ENCODE data around the gene HPS1.

The HPS1 gene

DNA sequence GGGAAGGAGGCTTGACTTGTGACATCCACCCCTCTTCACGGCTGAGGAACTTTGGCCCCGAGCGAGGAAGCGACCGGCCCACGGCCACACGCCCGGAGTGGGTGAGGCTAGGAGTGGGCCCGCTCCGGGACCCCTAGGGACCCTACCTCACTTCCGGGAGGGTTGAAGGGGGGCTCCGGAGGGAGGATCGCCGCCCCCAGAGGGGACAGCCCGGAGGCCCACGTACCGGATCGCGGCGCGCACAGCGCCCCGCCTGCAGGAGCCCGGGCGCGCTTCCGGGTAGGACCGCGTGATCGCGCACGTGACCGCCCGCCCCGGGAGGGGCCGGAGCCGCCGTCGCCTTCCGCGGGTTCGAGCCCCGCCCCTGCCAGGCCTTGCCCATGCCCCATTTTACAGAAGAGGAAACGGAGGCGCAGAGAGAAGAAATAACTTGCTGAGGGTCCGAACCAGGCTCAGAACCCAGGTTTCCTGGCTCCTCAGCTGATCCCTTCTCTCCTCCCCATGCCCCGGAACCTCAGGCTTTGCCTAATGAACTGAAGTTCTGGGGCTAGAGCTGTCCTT, at the start of gene HPS1:
Gene HPS1, minus strand, starts transcription at position 275 of the 561 bp plus-strand sequence. CDS start 3,695 bp downstream, outside the sequence.
- DNase-seq (ENCODE audit: low spot score): peak; percentile 77

DNA sequence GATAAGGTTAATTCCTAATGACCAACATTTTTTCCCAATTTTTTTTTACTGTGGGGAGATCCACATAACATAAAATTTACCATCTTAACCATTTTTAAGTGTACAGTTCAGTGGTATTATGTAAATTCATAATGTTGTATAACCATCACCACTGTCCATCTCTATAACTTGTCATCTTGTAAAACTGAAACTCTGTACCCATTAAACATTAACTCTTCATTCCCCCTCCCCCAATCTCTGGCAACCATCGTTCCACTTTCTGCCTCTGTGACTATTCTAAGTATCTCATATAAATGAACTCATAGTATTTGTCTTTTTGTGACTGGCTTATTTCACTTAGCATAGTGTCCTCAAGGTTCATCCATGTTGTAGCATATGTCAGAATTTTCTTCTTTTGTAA, 46.0 kb upstream of the HPS1 start:
- no peak for DNase-seq (ENCODE audit: low spot score)

DNA sequence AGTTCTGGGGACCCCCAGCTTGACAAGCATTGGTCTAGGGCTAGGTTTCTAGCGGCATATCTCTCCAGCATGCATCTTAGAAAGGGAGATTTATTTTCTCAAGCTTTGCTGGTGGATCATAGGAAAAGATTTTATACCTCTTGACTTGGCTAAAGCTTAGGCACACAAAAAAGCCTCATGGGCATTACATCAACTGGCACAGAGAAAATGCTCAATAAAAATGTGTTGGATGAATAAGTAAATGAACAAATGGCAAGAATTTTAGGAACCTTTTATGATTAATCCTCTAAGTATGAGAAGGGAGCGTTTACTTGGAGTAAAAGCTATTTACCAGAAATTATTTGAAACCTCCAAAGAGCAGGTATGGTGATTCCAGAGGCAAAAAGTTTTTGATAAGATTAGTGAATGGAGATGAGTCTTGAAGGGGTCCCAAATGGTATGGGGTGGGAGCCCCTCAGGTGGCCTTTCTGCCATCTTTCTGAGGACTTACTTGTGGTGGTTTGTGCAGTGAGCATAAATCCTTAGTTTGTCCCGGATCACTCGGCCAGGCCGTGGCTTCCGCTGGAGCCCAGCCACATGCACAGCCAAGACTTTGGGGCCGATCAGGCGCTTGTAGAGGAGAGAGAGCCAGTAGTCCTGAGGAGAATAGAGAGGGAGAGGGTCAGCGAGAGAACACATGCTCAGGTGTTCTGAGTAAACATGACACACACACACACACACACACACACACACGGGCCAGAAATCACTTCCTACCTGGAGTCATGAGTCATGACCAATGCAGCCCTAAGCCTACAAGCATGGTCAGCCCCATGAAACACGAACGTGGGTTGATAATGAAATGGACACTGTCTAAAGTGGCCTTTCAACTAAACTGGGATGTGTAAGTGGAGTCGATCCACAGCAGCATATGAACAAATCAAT, 43.1 kb upstream of the HPS1 start:
- DNase-seq (ENCODE audit: low spot score): no peak

DNA sequence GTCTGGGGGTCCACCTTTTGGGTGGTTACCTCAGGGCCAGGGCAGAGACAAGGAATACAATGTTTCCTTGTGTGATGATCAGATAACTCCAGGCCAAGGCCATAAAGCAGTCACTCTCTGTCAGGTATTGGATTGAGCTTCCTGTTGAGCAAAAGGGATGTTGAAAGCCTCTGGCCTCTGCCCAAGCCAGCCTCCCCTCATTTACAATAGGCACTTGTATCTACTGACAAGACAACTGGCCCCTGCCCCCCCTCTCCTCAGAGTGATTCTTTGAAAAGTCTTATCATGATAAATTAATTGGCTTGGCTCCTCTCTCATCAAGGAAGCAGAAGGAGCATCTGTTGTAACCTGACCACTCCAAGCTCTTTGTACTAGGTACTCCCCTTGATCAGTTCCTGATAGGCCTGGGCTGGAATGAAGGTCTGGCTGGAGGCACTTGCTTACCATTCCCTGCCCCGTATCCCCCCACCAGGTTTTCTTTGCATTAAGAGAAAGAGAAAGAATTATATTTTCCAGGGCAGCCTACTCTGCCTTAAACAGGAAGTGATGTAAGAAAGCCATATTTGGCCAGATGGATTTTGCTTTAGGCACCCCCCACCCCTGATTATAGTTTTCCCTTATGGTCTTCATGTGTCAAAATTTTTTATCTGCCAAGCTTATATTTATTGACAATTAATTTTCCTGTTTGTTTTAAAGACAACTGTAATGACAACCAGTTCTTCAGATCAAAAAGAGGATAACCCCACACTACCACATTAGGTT, 42.1 kb upstream of the HPS1 start:
- DNase-seq (ENCODE audit: low spot score): no peak

DNA sequence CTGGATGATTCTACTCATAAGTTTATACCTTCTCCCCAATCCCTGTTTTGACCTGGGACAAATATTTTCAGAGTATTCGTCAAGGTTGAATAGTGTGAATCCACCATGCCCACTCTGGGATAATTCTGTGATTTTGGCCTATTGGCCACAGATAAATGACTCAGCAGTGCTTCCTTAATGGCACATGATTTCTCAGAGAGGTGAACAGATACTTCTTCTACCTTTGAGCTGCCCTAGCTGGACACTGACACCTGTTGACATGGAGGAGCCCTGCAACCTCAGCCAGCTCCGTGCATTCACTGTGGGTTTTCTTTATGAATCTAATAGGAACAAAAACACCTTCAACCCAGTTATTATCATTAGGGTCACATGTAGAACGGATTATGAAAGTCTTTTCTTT, 40.9 kb upstream of the HPS1 start:
- no peak for DNase-seq (ENCODE audit: low spot score)

DNA sequence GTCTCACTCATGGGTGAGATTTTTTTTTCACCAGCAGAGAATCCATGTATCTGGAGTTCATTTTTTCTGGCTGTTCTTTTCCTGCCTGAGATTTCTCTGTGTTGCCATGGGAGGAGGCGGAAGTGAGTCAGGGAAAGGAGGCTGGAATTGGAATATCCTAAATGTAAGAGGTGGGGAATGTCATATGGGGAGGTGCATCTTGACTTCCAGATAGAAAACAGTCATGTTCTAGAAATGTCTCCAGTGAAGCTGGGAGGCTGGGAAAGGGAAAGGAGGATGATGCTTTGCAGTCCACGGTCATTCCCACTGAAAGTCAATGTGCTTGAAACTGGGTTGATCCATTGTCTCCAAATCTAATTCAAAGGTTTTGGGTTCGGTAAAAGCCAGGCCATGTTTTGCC, 39.7 kb upstream of the HPS1 start:
- no peak for DNase-seq (ENCODE audit: low spot score)

DNA sequence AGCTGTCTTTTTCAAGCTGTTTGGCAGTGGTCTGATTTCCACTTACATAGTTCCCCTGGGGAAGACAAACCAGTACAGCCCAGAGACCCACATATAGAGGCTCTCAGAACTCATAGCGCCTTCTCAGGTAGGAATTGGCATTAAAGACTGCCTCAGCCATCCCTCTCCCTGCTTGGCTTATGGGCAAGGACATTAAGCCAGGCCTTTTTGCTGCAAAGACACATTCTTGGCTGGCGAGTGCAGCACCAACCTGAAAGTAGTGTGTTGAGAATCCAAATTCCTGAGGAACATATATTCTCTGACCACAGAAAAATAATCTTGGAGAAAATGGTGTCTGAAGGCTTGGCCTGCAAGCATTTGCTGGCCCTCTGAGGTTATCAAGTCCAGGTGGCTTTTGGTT, 39.2 kb upstream of the HPS1 start:
- DNase-seq (ENCODE audit: low spot score): no peak

DNA sequence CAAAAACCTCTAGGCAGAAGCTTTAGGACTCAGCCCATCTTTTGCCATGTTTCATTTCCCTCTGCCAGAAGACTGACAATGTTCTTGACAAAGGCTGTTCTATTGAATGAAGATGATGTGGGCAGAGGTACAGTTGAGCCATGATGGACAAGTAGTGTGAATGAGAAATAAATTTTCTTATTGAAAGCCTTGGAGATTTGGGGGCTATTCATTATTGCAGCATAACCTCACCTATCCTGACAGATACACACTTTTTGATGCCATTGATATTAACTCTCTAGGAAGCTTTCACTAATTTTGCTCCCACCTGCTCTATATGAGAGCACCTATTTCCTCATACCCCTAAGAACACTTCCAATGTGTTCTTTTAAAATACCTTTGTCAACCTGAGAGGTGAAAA, 36.9 kb upstream of the HPS1 start:
- DNase-seq (ENCODE audit: low spot score): no peak

DNA sequence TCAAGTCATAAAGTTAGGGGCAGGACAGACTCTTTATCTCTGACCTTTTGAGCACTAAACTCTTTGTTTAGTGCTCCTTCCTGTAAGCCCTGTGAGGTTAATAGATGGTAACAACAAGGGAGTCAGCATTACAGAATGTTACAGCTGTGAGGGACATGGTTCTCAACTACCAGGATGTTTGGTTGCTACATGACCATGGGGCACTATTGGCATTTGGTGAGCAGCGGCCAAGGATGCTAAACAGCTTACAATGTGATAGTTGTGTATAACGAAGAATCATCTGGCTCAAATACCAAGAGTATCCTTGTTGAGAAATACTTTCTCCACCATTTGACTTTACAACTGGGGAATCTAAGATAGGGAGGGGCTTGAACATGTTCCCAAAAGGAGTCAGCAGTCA, 35.4 kb upstream of the HPS1 start:
- no peak for DNase-seq (ENCODE audit: low spot score)

DNA sequence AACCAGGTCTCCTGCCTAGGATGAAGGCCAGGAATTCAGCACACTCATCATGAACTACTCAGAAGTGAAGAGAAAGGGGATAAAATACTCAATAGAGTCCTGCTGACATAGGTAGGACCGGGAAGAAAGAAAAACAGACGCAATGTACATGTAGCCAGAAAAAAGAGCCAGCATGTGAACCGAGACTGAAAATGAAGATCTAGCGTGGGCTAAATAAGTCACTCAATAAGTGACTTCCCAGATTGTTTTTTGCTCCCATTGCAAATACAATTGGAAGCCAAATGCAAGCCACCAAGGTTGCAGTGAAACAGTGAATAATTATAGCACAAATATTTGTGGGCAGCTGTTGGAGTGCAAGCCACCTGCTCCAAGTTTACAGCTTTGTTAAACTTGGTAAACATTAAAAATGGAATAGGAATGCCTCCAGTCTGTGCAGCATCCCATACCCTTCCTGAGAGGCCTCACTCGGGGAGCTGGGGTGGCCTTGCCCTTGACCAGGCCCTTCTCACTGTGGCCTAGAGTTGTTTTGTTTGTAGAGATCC, 34.7 kb upstream of the HPS1 start:
- no peak for DNase-seq (ENCODE audit: low spot score)

DNA sequence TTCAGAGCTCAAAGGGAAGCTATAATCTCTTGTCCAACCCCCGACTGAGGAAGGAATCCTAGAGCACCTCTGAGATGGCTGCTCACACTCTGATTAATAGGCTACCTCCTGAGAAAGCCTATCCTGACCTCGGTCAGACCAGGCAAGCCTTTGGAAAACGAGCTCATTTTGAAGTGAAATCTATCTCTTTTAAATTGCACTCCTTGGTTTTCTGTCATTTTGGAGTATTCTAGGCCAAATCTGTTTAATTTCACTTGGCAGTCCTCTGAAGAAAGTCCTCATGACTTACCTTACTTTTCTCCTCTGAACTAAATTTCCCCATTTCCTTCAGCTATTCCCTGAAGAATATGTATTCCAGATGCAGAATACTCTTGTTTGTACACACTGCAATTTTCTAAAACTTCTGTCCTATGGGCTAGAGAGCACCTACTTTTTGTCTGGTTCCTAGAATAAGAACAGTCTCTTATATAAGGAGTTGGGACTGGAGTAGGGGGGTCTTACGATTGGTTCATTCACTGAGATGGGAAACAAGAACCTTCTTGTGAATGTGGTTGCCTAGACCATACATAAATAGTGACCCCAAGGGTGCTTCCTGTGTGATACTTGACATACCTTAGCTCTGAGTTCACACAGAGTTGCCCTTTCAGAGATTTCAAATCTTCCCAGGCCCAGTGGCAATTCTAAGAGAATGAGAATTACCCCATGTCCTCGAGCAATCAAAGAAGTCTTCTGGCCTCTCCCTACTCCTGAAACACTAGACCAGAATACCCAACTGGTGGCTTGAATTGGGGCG, 31.9 kb upstream of the HPS1 start:
- DNase-seq (ENCODE audit: low spot score): no peak

DNA sequence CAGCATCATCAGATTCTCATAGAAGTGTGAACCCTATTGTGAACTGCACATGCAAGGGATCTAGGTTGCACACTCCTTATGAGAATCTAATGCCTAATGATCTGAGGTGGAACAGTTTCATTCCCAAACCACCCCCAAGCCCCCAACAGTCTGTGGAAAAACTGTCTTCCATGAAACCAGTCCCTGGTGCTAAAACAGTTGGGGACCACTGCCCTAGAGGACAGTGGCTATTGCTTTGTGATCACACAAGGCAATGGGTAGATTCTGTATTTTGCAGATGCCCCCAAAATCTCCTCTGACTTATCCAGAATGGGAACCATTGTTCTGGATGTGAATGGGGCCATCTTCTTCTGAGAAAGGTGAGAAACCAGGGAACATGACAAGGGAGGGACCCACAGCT, 31.1 kb upstream of the HPS1 start:
- DNase-seq (ENCODE audit: low spot score): no peak

DNA sequence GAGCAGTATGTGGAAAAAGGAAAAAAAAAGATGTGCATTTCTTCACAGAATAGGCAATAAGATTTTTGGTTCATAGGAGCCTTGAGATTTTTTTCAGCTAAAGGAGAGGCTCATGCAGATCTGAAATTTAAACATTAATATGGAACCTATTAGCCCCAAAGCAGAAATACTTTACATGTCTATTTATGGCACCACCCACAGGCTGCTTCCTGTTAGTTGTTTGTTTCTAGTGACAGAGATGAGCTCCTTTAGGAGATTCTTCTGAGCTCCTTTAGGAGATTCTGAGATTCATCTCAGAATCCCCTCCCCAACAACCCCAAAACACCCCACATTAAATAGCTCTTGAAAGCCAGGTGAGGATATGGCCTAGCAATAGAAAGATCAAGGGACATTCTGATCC, 27.9 kb upstream of the HPS1 start:
- no peak for DNase-seq (ENCODE audit: low spot score)

DNA sequence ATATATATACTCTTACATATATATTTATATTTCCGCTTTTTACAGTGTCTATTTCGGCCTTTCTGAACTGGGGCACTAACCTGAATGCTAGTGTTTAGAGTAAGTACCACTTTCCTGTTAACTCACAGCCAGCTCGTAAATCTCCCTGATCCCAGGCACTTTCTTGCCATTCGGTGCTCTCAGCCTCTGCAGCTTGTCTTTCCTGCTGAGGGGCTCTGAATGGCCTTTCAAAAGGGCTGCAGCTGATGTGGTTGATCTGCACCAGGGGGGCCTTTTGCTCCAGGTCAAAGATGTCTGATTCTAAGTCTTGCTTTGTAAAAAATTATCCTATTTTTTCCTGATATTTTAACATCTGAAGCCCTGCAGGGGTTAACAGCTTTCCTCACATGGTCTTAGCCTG, 25.5 kb upstream of the HPS1 start:
- no peak for DNase-seq (ENCODE audit: low spot score)

DNA sequence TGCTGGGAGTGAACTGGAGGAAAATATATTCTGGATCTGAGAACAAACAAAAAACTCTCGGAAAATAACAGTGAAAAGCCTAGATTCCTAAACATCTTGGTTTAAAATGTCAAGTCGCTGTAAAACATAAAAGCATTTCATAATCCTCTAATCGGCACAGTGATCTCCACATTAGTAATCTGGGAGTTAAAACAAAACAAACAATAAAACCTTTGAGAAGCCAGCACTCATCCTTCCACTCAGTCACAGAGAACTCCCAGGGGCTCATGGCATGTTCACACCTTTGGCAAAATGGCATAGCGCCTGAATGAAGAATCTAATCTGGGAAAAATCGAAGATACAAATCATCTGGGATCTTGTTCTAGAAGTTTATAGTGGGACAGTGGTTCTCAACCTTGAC, 24.1 kb upstream of the HPS1 start:
- no peak for DNase-seq (ENCODE audit: low spot score)

DNA sequence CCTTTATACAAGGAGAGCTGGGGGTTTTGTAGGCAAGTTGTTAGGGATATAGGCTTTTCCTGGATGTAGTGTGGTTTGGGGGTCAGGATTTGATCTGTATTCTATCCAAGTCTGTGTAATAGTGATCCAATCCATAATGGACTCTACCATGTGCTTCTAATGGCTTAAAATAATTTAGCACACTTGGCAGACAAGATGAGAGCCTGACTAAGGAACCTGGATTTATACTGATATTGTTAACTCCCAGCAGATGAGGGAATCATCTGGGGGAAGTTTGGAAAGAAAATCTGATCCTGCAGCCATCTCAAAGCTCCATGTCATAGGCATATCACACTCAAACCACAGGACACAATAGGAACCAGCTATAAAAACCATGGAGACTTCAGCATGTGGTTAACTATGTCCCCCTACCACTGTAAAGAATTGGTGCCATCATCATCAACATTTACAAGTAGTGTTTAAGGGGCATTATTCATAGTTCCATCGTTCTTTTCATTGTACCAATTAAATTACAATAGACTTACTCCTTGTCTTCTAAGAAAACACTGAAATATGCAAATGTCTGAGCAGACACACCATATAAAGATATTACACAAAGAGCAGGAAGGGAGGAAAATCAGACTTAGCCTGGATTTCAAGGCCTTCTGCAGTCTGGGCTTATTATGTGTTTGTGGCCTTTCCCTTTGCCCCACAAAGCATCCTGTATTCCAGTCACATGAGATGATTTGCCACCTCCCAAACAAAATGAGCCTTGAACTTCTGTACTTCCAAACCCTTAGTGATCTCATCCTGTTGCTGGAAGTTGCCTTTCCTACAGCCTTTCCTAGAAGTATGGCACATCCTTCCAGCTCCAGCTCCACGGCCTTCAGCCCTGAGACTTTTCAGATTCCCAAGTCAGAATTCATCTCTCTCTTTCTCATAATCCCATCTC, 22.5 kb upstream of the HPS1 start:
- no peak for DNase-seq (ENCODE audit: low spot score)

DNA sequence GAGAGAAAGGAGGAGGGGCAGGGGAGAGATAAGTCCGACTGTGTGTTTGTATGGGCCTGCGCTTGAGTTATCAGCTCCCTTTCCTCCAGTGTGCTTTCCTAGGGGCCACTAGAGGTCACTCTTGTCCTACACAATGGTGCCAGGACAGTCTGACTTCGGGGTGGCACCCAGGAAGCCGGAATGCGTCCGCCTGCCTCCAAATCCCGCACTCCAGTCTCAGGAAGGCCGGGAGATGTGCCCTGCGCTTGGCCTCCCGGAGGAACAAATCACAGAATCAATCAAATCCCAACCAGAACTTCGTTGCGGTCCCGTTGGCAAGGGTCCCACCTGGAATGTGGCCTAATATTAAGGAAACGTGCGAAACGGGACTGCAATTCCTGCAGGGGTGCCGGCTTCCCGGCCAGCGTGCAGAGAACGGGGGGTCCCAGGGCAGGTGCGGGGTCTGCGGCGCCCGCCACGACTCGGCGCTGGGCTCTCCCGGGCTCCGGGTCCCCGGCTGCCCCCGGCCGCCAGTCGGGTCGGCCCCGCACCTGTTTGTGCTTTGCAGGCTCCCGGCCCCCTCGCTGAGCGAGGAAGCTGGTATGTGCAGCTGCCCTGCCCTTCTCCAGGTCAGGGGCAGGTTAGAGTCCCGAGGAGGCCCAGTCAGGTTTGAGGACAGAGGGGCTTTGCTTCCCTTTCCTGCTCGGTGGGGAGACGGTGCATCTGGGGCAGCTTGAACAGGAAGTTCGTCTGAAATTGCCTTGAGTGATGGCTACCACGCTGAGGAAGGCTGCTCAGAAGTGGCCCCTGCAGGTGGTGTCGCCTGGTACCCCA, 21.0 kb upstream of the HPS1 start:
- DNase-seq (ENCODE audit: low spot score): peak; percentile 80

DNA sequence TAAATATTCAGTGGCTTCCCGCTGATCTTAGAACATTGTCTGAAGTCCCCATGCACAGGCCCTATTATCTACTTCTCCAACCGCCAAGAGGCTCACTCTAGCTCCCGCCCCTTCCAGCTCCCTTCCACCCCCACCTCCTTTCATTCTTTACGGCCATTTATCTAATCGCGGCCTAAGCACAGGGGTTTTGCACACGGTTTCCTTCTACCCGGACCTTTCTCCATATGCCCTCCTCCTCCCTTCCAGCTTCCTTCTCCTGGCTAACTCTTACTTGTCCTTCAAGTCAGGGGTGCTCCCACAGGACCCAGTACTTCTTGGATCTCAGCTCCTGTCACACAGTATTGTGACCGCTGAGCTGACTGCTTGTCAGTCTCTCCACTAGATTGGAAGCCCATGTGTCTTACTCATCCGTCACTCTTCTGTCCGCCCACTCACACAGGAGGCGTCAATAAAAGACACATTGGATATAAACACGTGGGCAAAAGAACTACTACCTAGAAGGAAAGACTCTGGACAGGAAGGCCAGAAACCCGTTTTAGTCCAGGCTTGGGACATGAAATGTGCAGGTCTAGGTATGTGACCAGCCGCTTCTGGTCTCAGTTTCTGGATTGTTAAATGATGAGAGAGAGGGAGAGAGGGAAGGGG, 20.2 kb upstream of the HPS1 start:
- DNase-seq (ENCODE audit: low spot score): no peak

DNA sequence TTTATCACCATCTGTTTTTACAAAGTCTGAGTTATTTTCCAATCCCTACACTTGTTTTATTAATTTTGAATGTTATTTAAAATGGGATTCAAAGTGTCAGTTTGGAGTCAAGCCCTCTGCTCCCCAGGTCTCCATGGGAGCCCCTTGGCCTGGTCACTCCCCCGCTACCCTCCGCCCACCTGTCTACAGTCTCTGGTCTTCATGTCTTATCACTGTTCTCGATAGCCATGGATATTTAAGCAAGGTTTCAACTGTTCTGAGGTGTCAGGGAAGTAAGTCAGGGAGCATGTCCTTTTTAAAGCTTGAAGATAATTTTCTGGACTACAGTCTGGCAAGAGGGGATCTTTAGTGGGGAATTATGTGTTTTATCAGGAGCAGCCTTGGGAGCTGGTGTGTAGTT, 19.1 kb upstream of the HPS1 start:
- DNase-seq (ENCODE audit: low spot score): no peak
